Mesendoderm (in vitro differentiated cells): ENCODE data around the gene ARHGAP9.
A peak's percentile ranks its signal among the peaks of the same experiment; 100 is the strongest.
"Not testable (repeated sequence)": the region's sequence is repeated elsewhere in the genome, so short reads cannot be mapped to it uniquely, and the experiment has no call there.

Experiments used
- DNase-seq: peaks from one replicate; pipeline ENCODE4 v3.0.0; 2013
- H2AK5ac ChIP-seq: 2 replicates; pipeline ENCODE4 v1.6.1; 2013; ENCODE audit warnings: low read length, inconsistent platforms
- H2BK120ac ChIP-seq: 2 replicates; pipeline ENCODE4 v1.6.1; 2013; ENCODE audit warnings: low read depth, mild to moderate bottlenecking, low read length, moderate library complexity, mixed read lengths
- H2BK15ac ChIP-seq: replicated peaks from 2 replicates; pipeline ENCODE4 v1.6.1; 2013; ENCODE audit warnings: low read depth, mild to moderate bottlenecking, moderate library complexity
- H2BK5ac ChIP-seq: 2 replicates; pipeline ENCODE4 v1.6.1; 2013; ENCODE audit warnings: low read length, inconsistent platforms
- H3K18ac ChIP-seq: 2 replicates; pipeline ENCODE4 v1.6.1; 2013; ENCODE audit warnings: mild to moderate bottlenecking, low read length, mixed read lengths
- H3K23ac ChIP-seq: one replicate; pipeline ENCODE4 v1.6.1; 2013; ENCODE audit warnings: low read length
- H3K27ac ChIP-seq: 2 replicates; pipeline ENCODE4 v1.5.1; 2013; ENCODE audit warnings: low read depth, mild to moderate bottlenecking, inconsistent platforms, low read length, moderate library complexity
- H3K27me3 ChIP-seq: 2 replicates; pipeline ENCODE4 v1.6.1; 2013; ENCODE audit warnings: low read length, control low read depth, mild to moderate bottlenecking, inconsistent platforms; ENCODE audit not compliant: insufficient read depth, poor library complexity
- H3K36me3 ChIP-seq: 2 replicates; pipeline ENCODE4 v1.6.1; 2013; ENCODE audit warnings: low read length, inconsistent platforms; ENCODE audit not compliant: control insufficient read depth, insufficient read depth
- H3K4ac ChIP-seq: one replicate; pipeline ENCODE4 v1.6.1; 2013; ENCODE audit warnings: low read depth, mild to moderate bottlenecking, low read length, moderate library complexity
- H3K4me1 ChIP-seq: 2 replicates; pipeline ENCODE4 v1.6.1; 2013; ENCODE audit warnings: low read depth, low read length, inconsistent platforms; ENCODE audit not compliant: control insufficient read depth
- H3K4me2 ChIP-seq: 2 replicates; pipeline ENCODE4 v1.6.1; 2013; ENCODE audit warnings: low read length
- H3K4me3 ChIP-seq: 2 replicates; pipeline ENCODE4 v1.5.1; 2013; ENCODE audit warnings: mild to moderate bottlenecking, low read length
- H3K56ac ChIP-seq: one replicate; pipeline ENCODE4 v1.6.1; 2013; ENCODE audit warnings: low read length
- H3K79me1 ChIP-seq: 2 replicates; pipeline ENCODE4 v1.6.1; 2013; ENCODE audit warnings: low read length, inconsistent platforms
- H3K79me2 ChIP-seq: 2 replicates; pipeline ENCODE4 v1.6.1; 2013; ENCODE audit warnings: mild to moderate bottlenecking, low read length; ENCODE audit not compliant: control insufficient read depth, insufficient read depth
- H3K9ac ChIP-seq: 2 replicates; pipeline ENCODE4 v1.6.1; 2013; ENCODE audit warnings: low read length, inconsistent platforms
- H4K5ac ChIP-seq: one replicate; pipeline ENCODE4 v1.6.1; 2013; ENCODE audit warnings: low read length
- H4K8ac ChIP-seq: one replicate; pipeline ENCODE4 v1.6.1; 2013; ENCODE audit warnings: low read depth, mild to moderate bottlenecking, control low read depth, low read length, moderate library complexity
- WGBS: extraction: QIAGEN DNeasy Blood & Tissue Kit; methylation state at CpG from one replicate; pipeline ENCODE4 v1.1.7; 2013; ENCODE audit warnings: low lambda C conversion rate, missing lambda C conversion rate; ENCODE audit not compliant: insufficient coverage; ENCODE audit errors: extremely low coverage; 5-methylcytosine and 5-hydroxymethylcytosine counted together

The ARHGAP9 gene

DNA sequence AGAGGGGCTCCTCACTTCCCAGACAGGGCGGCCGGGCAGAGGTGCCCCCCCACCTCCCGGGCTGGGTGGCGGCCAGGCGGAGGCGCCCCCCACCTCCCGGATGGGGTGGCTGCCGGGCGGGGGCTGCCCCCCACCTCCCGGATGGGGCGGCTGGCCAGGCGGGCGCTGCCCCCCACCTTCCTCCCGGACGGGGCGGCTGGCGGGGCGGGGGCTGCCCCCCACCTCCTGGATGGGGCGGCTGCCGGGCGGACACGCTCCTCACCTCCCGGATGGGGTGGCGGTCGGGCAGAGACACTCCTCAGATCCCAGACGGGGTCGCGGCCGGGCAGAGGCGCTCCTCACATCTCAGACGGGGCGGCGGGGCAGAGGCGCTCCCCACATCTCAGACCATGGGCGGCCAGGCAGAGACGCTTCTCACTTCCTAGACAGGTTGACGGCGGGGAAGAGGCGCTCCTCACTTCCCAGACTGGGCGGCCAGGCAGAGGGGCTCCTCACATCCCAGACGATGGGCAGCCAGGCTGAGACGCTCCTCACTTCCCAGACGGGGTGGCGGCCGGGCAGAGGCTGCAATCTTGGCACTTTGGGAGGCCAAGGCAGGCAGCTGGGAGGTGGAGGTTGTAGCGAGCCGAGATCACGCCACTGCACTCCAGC lies 15.5 kb upstream of the ARHGAP9 start:
- not testable (repeated sequence) for H3K4ac ChIP-seq, H4K5ac ChIP-seq, H2BK15ac ChIP-seq, H4K8ac ChIP-seq, H3K79me2 ChIP-seq, H3K4me1 ChIP-seq, H2BK120ac ChIP-seq, H3K9ac ChIP-seq, H3K23ac ChIP-seq, H2BK5ac ChIP-seq, H3K27ac ChIP-seq, H3K27me3 ChIP-seq, H3K4me2 ChIP-seq, H2AK5ac ChIP-seq, H3K56ac ChIP-seq, DNase-seq, H3K4me3 ChIP-seq, H3K18ac ChIP-seq
- peaks cover 21% of the 10 kb centered on the region for H3K79me1 ChIP-seq
- WGBS = no CpG with 5 or more reads among the region's 48 CpGs
- peaks cover 27% of the 10 kb centered on the region for H3K36me3 ChIP-seq

- peaks cover 20% of the 10 kb centered on the region for H3K79me1 ChIP-seq
- H4K5ac ChIP-seq = no peak overlapping the region
- no peak overlapping the region for H3K18ac ChIP-seq
- DNase-seq = peak; percentile 68
- peaks cover 22% of the 10 kb centered on the region for H3K79me2 ChIP-seq
- H2AK5ac ChIP-seq = no peak overlapping the region
- no peak overlapping the region for H3K23ac ChIP-seq
- no peak overlapping the region for H3K4ac ChIP-seq
- H3K27ac ChIP-seq = no peak overlapping the region
- no peak overlapping the region for H3K4me2 ChIP-seq
- no peak overlapping the region for H3K9ac ChIP-seq
- no peak overlapping the region for H2BK120ac ChIP-seq
- no peak overlapping the region for H3K4me3 ChIP-seq
- H3K27me3 ChIP-seq = no peaks in the 10 kb centered on the region
- WGBS = no CpG with 5 or more reads among the region's 15 CpGs
- H2BK15ac ChIP-seq = no peak overlapping the region
- no peak overlapping the region for H3K56ac ChIP-seq
- H4K8ac ChIP-seq = no peak overlapping the region
- H3K36me3 ChIP-seq = peaks cover 14% of the 10 kb centered on the region
- no peak overlapping the region for H2BK5ac ChIP-seq
- H3K4me1 ChIP-seq = peaks cover 3% of the 10 kb centered on the region
Measured at GRCh38 chr12:57491393-57492280, 12.0 kb upstream of the ARHGAP9 start.

- Histone ChIP-seq H3K27me3 (no peaks in the 10 kb centered on the region), H2BK120ac (no peak overlapping the region), H3K23ac (no peak overlapping the region), H2BK15ac (no peak overlapping the region), H3K56ac (no peak overlapping the region), H3K79me2 (peaks cover 22% of the 10 kb centered on the region), H3K79me1 (peaks cover 20% of the 10 kb centered on the region), H3K9ac (no peak overlapping the region), H4K5ac (no peak overlapping the region), H3K18ac (no peak overlapping the region), H2BK5ac (no peak overlapping the region), H3K4me1 (peaks cover 3% of the 10 kb centered on the region), H3K4ac (no peak overlapping the region), H3K4me3 (no peak overlapping the region), H3K4me2 (no peak overlapping the region), H3K27ac (no peak overlapping the region), H2AK5ac (no peak overlapping the region), H4K8ac (no peak overlapping the region), H3K36me3 (peaks cover 13% of the 10 kb centered on the region)
- no peak for DNase-seq
- WGBS = no CpG with 5 or more reads among the region's 4 CpGs
Measured at GRCh38 chr12:57490126-57490525, 10.5 kb upstream of the ARHGAP9 start.

DNA sequence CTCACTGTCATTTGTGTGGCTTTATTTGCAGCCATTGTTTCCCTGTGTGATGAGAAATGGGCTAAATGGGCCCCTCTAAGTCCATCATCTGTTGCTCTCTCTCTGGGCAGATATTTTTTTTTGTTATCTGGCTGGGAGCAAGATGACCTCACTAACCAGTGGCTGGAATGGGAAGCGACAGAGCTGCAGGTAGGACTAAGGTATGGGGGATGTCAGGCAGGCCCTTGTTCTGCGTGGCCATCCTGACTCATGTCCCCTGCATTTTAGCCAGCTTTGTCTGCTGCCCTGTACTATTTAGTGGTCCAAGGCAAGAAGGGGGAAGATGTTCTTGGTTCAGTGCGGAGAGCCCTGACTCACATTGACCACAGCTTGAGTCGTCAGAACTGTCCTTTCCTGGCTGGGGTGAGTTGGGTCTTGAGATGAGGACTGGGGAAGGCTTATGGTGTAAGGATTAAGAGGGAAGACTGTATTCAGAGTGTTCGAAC lies 9.5 kb upstream of the ARHGAP9 start:
- H3K9ac ChIP-seq = peak overlapping the region; percentile 99
- peak overlapping the region; percentile 99 for H3K4me3 ChIP-seq
- no peaks in the 10 kb centered on the region for H3K27me3 ChIP-seq
- peaks cover 20% of the 10 kb centered on the region for H3K79me1 ChIP-seq
- peak overlapping the region; percentile 99 for H3K56ac ChIP-seq
- H2BK5ac ChIP-seq = no peak overlapping the region
- H4K8ac ChIP-seq = no peak overlapping the region
- H3K36me3 ChIP-seq = peaks cover 13% of the 10 kb centered on the region
- no peak overlapping the region for H4K5ac ChIP-seq
- no peak overlapping the region for H3K4ac ChIP-seq
- no peak overlapping the region for H2BK120ac ChIP-seq
- no CpG with 5 or more reads among the region's 5 CpGs for WGBS
- H3K27ac ChIP-seq = no peak overlapping the region
- no peak overlapping the region for H2BK15ac ChIP-seq
- H3K4me1 ChIP-seq = peaks cover 3% of the 10 kb centered on the region
- H3K4me2 ChIP-seq = peak overlapping the region; percentile 85
- no peak overlapping the region for H2AK5ac ChIP-seq
- peaks cover 22% of the 10 kb centered on the region for H3K79me2 ChIP-seq
- DNase-seq = peak; percentile 39
- no peak overlapping the region for H3K23ac ChIP-seq
- no peak overlapping the region for H3K18ac ChIP-seq

DNA sequence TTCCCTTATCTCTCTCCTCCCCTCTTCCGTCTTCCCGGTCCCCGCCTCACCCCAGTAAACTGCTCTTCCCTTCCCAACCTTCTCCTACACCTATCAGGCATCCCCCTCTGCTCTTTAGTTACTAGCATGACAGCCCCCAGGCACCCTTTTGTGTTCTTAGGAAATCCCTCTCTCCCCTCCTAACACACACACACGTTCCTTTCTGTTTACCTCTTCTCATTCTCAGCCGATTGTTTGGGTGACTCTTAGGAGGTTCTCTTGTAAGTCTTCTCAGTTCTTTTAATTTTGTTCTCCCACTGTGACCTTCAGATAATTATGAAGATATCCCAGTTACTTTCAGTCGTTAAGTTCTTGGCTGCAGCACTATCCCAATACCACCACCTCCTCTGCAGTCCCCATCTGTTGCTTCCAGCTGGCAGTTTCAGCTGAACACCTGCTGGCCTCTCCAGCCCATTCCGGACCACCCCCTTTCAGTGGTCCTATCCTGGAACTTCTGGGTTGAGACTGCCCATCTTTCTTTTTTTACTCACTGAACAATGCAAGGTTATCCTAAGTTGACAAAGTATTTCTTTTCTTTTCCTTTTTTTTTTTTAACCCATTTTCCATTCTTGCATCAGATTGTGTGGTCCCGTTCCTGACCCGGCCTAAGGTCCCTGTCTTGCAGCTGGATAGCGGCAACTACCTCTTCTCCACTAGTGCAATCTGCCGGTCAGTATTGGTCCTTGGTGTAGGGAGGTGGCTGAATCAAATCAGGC lies 8.9 kb upstream of the ARHGAP9 start:
- Histone ChIP-seq H4K8ac (no peak overlapping the region), H3K4me3 (peak overlapping the region; percentile 99), H3K9ac (peak overlapping the region; percentile 99), H4K5ac (no peak overlapping the region), H2BK120ac (peak overlapping the region; percentile 66), H3K56ac (peak overlapping the region; percentile 99), H3K4me2 (peak overlapping the region; percentile 85), H3K79me1 (peaks cover 20% of the 10 kb centered on the region), H3K23ac (no peak overlapping the region), H3K4ac (peak overlapping the region; percentile 46), H2AK5ac (peak overlapping the region; percentile 99), H3K27ac (peak overlapping the region; percentile 79), H3K36me3 (peaks cover 13% of the 10 kb centered on the region), H3K27me3 (no peaks in the 10 kb centered on the region), H2BK5ac (peak overlapping the region; percentile 97), H3K4me1 (peaks cover 3% of the 10 kb centered on the region), H3K79me2 (peaks cover 22% of the 10 kb centered on the region), H2BK15ac (no peak overlapping the region), H3K18ac (peak overlapping the region; percentile 97)
- DNase-seq = peak; percentile 25
- WGBS = 100% methylated on average over 3 of the region's 11 CpGs
